ENCODE data around the gene LRP2.
"Not testable (repeated sequence)": the region's sequence is repeated elsewhere in the genome, so short reads cannot be mapped to it uniquely, and the experiment has no call there.

Gene LRP2

GRCh38 chr2:169362118-169362893 lies at the start of gene LRP2:
Gene LRP2 (minus strand): TSS chr2:169362534. CDS start chr2:169362399, 135 bp downstream.
- peaks cover 36% of the 10 kb centered on the region for H3K4me1 Mint-ChIP-seq
- no peaks in the 10 kb centered on the region for H3K36me3 Mint-ChIP-seq (ENCODE audit: low read depth)
- peak within 1 kb of the TSS; percentile 87 for H3K4me3 Mint-ChIP-seq
- no peaks in the 10 kb centered on the region for H3K9me3 Mint-ChIP-seq
- H3K27ac Mint-ChIP-seq = peak within 1 kb of the TSS; percentile 72
- no peak for TF ChIP-seq CTCF (IDR thresholded peaks at IDR 0.05)
- DNase-seq = peak; percentile 55
- peaks cover 81% of the 10 kb centered on the region for H3K27me3 Mint-ChIP-seq (ENCODE audit: low read depth, poor library complexity)

GRCh38 chr2:169406891-169407290 lies 44.6 kb upstream of the LRP2 start:
- no peak for DNase-seq
- peaks cover 2% of the 10 kb centered on the region for H3K27me3 Mint-ChIP-seq (ENCODE audit: low read depth, poor library complexity)
- H3K4me1 Mint-ChIP-seq = no peaks in the 10 kb centered on the region
- H3K27ac Mint-ChIP-seq = no peak overlapping the region
- no peaks in the 10 kb centered on the region for H3K36me3 Mint-ChIP-seq (ENCODE audit: low read depth)
- peaks cover 4% of the 10 kb centered on the region for H3K9me3 Mint-ChIP-seq
- TF ChIP-seq CTCF (IDR thresholded peaks at IDR 0.05) = no peak
- H3K4me3 Mint-ChIP-seq = no peak overlapping the region

DNA sequence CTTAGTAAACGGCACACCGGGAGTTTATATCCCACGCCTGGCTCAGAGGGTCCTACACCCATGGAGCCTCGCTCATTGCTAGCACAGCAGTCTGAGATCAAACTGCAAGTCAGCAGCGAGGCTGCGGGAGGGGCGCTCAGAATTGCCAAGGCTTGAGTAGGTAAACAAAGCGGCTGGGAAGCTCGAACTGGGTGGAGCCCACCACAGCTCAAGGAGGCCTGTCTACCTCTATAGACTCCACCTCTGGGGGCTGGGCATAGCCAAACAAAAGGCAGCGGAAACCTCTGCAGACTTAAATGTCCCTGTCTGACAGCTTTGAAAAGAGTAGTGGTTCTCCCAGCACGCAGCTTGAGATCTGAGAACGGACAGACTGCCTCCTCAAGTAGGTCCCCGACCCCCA lies 37.2 kb upstream of the LRP2 start:
- peaks cover 25% of the 10 kb centered on the region for H3K9me3 Mint-ChIP-seq
- not testable (repeated sequence) for H3K27me3 Mint-ChIP-seq (ENCODE audit: low read depth, poor library complexity); DNase-seq; H3K27ac Mint-ChIP-seq; H3K36me3 Mint-ChIP-seq (ENCODE audit: low read depth); H3K4me3 Mint-ChIP-seq
- H3K4me1 Mint-ChIP-seq = peaks cover 10% of the 10 kb centered on the region

DNA sequence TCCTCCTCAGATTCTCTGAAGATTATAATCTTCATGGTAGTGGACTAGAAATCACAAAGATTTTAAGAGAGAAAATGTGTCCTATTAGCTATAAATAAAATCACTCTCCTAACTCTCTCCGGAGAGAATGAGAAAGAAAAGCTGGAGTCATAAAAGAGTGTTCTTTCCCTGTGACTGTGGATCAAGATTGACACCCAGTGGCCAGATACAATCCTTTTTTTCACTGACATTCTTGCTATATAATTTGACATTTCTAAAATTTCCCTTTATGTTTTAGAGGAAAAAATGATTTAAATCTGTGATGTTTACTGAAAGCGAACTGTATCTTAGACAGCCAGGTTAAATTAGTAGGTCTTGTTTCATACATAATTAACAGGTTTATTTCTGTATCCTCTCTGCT lies 35.4 kb upstream of the LRP2 start:
- no peak for DNase-seq
- peaks cover 21% of the 10 kb centered on the region for H3K9me3 Mint-ChIP-seq
- peaks cover 6% of the 10 kb centered on the region for H3K27me3 Mint-ChIP-seq (ENCODE audit: low read depth, poor library complexity)
- TF ChIP-seq CTCF (IDR thresholded peaks at IDR 0.05) = peak; percentile 26
- no peak overlapping the region for H3K27ac Mint-ChIP-seq
- H3K4me3 Mint-ChIP-seq = no peak overlapping the region
- peaks cover 25% of the 10 kb centered on the region for H3K4me1 Mint-ChIP-seq
- no peaks in the 10 kb centered on the region for H3K36me3 Mint-ChIP-seq (ENCODE audit: low read depth)

- Mint-ChIP-seq H3K36me3 (ENCODE audit: low read depth) (no peaks in the 10 kb centered on the region), H3K27ac (no peak overlapping the region), H3K27me3 (ENCODE audit: low read depth, poor library complexity) (peaks cover 6% of the 10 kb centered on the region), H3K4me3 (no peak overlapping the region), H3K4me1 (peaks cover 26% of the 10 kb centered on the region), H3K9me3 (peaks cover 21% of the 10 kb centered on the region)
- no peak for DNase-seq
- no peak for TF ChIP-seq CTCF (IDR thresholded peaks at IDR 0.05)
Observed at GRCh38 chr2:169395821-169396374, 33.6 kb upstream of the LRP2 start.

DNA sequence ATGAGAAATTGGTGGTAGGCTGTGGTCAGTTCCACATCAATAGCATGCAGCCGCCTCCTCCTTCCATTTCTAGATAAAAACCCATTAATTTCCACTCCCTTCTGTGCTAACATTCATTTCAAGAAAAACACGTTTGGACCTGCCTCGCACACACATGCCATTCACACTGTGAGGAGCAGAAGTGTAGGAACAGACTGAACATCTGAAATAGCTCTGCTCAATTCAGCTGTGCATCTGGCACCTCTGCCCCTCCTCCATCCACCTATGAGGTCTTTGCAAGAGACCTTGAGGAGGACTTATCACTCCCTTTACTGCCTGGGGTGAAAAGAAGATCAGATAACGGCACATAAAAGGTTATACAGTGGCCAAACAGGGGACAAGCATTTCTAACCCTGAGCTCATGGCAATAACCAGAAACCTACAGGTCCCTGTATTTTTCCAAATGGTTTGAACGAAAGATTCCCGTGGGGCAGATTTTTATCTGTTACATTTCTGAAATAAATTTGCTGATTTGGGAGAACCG lies 30.8 kb upstream of the LRP2 start:
- no peaks in the 10 kb centered on the region for H3K36me3 Mint-ChIP-seq (ENCODE audit: low read depth)
- no peak overlapping the region for H3K4me3 Mint-ChIP-seq
- TF ChIP-seq CTCF (IDR thresholded peaks at IDR 0.05) = no peak
- H3K27me3 Mint-ChIP-seq (ENCODE audit: low read depth, poor library complexity) = peaks cover 12% of the 10 kb centered on the region
- H3K27ac Mint-ChIP-seq = no peak overlapping the region
- H3K4me1 Mint-ChIP-seq = peaks cover 26% of the 10 kb centered on the region
- DNase-seq = no peak
- no peaks in the 10 kb centered on the region for H3K9me3 Mint-ChIP-seq
